ENCODE data around the gene C9orf43. TPM values are rescaled to one million over a fixed set of nuclear protein-coding genes. Genes with fewer than 3 reads are reported as not detected.
"Not testable (repeated sequence)": the region's sequence is repeated elsewhere in the genome, so short reads cannot be mapped to it uniquely, and the experiment has no call there.

Gene C9orf43
- total RNA-seq, 2 experiments from 2014 or later: 0.67 to 0.91 TPM

- POLR2A ChIA-PET, CTCF ChIA-PET: not testable (repeated sequence)
Observed at GRCh38 chr9:113379829-113380210, 30.7 kb upstream of the C9orf43 start.

- ChIA-PET POLR2A (no interaction called here), CTCF (no interaction called here)
Observed at GRCh38 chr9:113380869-113381378, 29.6 kb upstream of the C9orf43 start.

- POLR2A ChIA-PET: not testable (repeated sequence)
- CTCF ChIA-PET: interaction anchor here (0.7 kb wide), 1 partner anchor 20 kb away, joined by 3 read pairs; the partner anchor contains the start of gene ALAD
Observed at GRCh38 chr9:113381441-113381840, 29.1 kb upstream of the C9orf43 start.

GRCh38 chr9:113381909-113382411 is 28.6 kb upstream of the C9orf43 start:
- POLR2A ChIA-PET: no interaction called here
- CTCF ChIA-PET: interaction anchor here (0.7 kb wide), 1 partner anchor 19 kb away, joined by 3 read pairs; the partner anchor contains the start of gene ALAD

- POLR2A ChIA-PET: no interaction called here
Observed at GRCh38 chr9:113386571-113387393, 23.8 kb upstream of the C9orf43 start.

GRCh38 chr9:113387560-113388230 is 22.9 kb upstream of the C9orf43 start:
- ChIA-PET CTCF (interaction anchor here (1.8 kb wide), 1 partner anchor 14 kb away, joined by 5 read pairs; the partner anchor contains the start of gene ALAD), POLR2A (interaction anchor here (0.5 kb wide), 1 partner anchor 32 kb away, joined by 3 read pairs; no protein-coding TSS in a partner anchor)

More at GRCh38 chr9:113386571-113387393, 23.8 kb upstream of the C9orf43 start:
- CTCF ChIA-PET: interaction anchor here (1.8 kb wide), 1 partner anchor 15 kb away, joined by 5 read pairs; the partner anchor contains the start of gene ALAD

GRCh38 chr9:113388833-113389232 is 21.7 kb upstream of the C9orf43 start:
- ChIA-PET POLR2A (no interaction called here), CTCF (no interaction called here)

- CTCF ChIA-PET: no interaction called here
- POLR2A ChIA-PET: no interaction called here
Observed at GRCh38 chr9:113389451-113389850, 21.1 kb upstream of the C9orf43 start.

- CTCF ChIA-PET: no interaction called here
- POLR2A ChIA-PET: no interaction called here
Observed at GRCh38 chr9:113390192-113390960, 20.2 kb upstream of the C9orf43 start.

GRCh38 chr9:113391917-113392316 is 18.6 kb upstream of the C9orf43 start:
- POLR2A ChIA-PET: no interaction called here
- CTCF ChIA-PET: interaction anchor here (0.8 kb wide), 1 partner anchor 14 kb away, joined by 3 read pairs; no protein-coding TSS in a partner anchor

- POLR2A ChIA-PET: no interaction called here
- CTCF ChIA-PET: no interaction called here
Observed at GRCh38 chr9:113393281-113393680, 17.3 kb upstream of the C9orf43 start.

GRCh38 chr9:113395000-113395861 is 15.3 kb upstream of the C9orf43 start:
- ChIA-PET CTCF (interaction anchor here (0.6 kb wide), 1 partner anchor 1969 kb away, joined by 4 read pairs; no protein-coding TSS in a partner anchor), POLR2A (no interaction called here)

GRCh38 chr9:113397203-113397631 is 13.3 kb upstream of the C9orf43 start:
- CTCF ChIA-PET: interaction anchor here (0.8 to 1.2 kb wide), 2 partner anchors 8 to 261 kb away, joined by 3 to 4 read pairs; no protein-coding TSS in a partner anchor
- POLR2A ChIA-PET: no interaction called here

- CTCF ChIA-PET: interaction anchor here (1.0 kb wide), 1 partner anchor 59 kb away, joined by 3 read pairs; the partner anchor contains the start of gene WDR31
- POLR2A ChIA-PET: no interaction called here
Observed at GRCh38 chr9:113398796-113399195, 11.8 kb upstream of the C9orf43 start.

GRCh38 chr9:113399646-113400200 is 10.8 kb upstream of the C9orf43 start:
- CTCF ChIA-PET: interaction anchor here (1.0 kb wide), 1 partner anchor 60 kb away, joined by 3 read pairs; the partner anchor contains the start of gene WDR31
- POLR2A ChIA-PET: interaction anchor here (0.5 kb wide), 1 partner anchor 106 kb away, joined by 3 read pairs; no protein-coding TSS in a partner anchor

GRCh38 chr9:113401027-113401792 is 9.3 kb upstream of the C9orf43 start, which contains the start of gene ALAD:
Gene ALAD (minus strand): TSS chr9:113401284. CDS start chr9:113393559, 7,725 bp downstream.
- ChIA-PET CTCF (interaction anchor here (0.6 to 2.6 kb wide), 14 partner anchors 9 to 260 kb away, joined by 3 to 18 read pairs (median 4); partner anchors contain the start of genes C9orf43, CDC26, POLE3 and PRPF4), POLR2A (interaction anchor here (0.7 to 1.4 kb wide), 3 partner anchors 9 to 126 kb away, joined by 3 to 8 read pairs (median 6); partner anchors contain the start of genes C9orf43, CDC26, POLE3 and PRPF4)

GRCh38 chr9:113403646-113404045 is 6.9 kb upstream of the C9orf43 start:
- CTCF ChIA-PET: interaction anchor here (0.6 to 2.5 kb wide), 7 partner anchors 43 to 1101 kb away, joined by 3 to 11 read pairs (median 4); no protein-coding TSS in a partner anchor
- POLR2A ChIA-PET: interaction anchor here (0.7 kb wide), 1 partner anchor 193 kb away, joined by 9 read pairs; no protein-coding TSS in a partner anchor

All from activated CD8-positive, alpha-beta memory T cell treated with anti-CD3 and anti-CD28 coated beads for 36 hours (primary cell).